CD14-positive monocyte (primary cell): ENCODE measurements around the gene ATP2A1. TPM values are rescaled to one million over a fixed set of nuclear protein-coding genes. Genes with fewer than 3 reads are reported as not detected.

Source experiments
- DNase-seq, 3 donors: peaks; one replicate each; pipeline ENCODE4 v3.0.0-alpha.2; 2011 to 2022
- H2AFZ ChIP-seq: 2 replicates; pipeline ENCODE4 v1.6.0; 2012; ENCODE audit warnings: mild to moderate bottlenecking, low read depth, low read length, inconsistent platforms; ENCODE audit not compliant: insufficient read depth, poor library complexity, severe bottlenecking
- H3K27ac ChIP-seq, 2 donors: 1 replicate in 1 of 2; 2 replicates in 1 of 2; pipeline ENCODE4 v1.5.1; 2012 to 2013; ENCODE audit warnings: low read length in 2 of 2, control low read depth in 1 of 2, inconsistent platforms in 1 of 2, low read depth in 1 of 2, mild to moderate bottlenecking in 1 of 2
- H3K27me3 ChIP-seq, 2 donors: one replicate each; pipeline versions ENCODE4 v1.6.0 to v1.6.1; 2011 to 2013; ENCODE audit warnings: low read length in 2 of 2; ENCODE audit not compliant: control insufficient read depth in 2 of 2, insufficient read depth in 2 of 2
- H3K36me3 ChIP-seq, 2 donors: replicated peaks in 1 of 2; 1 replicate in 1 of 2; 2 replicates in 1 of 2; pipeline versions ENCODE4 v1.5.1 to v1.6.1; 2012 to 2013; ENCODE audit warnings: low read length in 2 of 2, control low read depth in 1 of 2, inconsistent platforms in 1 of 2, mild to moderate bottlenecking in 1 of 2; ENCODE audit not compliant: insufficient read depth in 2 of 2, control insufficient read depth in 1 of 2
- H3K4me1 ChIP-seq, 2 donors: 1 replicate in 1 of 2; 2 replicates in 1 of 2; pipeline versions ENCODE4 v1.5.1 to v1.6.1; 2012 to 2013; ENCODE audit warnings: low read length in 2 of 2, control low read depth in 1 of 2, inconsistent platforms in 1 of 2, mild to moderate bottlenecking in 1 of 2, moderate library complexity in 1 of 2; ENCODE audit not compliant: insufficient read depth in 2 of 2, control insufficient read depth in 1 of 2
- H3K4me2 ChIP-seq: replicated peaks from 2 replicates; pipeline ENCODE3; 2012; ENCODE audit warnings: low read length, moderate library complexity, mild to moderate bottlenecking; ENCODE audit not compliant: poor library complexity, severe bottlenecking; ENCODE audit errors: extremely low read depth
- H3K4me3 ChIP-seq, 3 experiments: fragments of 200-600 bp in 1 of 3; sonication (generic) in 1 of 3; replicated peaks in 1 of 3; 1 replicate in 2 of 3; 2 replicates in 1 of 3; pipeline ENCODE4 v1.5.1; 2011 to 2013; ENCODE audit warnings: low read length in 3 of 3, mild to moderate bottlenecking in 3 of 3, control low read depth in 2 of 3, low read depth in 2 of 3, inconsistent platforms in 1 of 3, moderate library complexity in 1 of 3
- H3K79me2 ChIP-seq: 2 replicates; pipeline ENCODE4 v1.6.0; 2012; ENCODE audit warnings: mild to moderate bottlenecking, control low read depth, inconsistent platforms, low read length, moderate library complexity; ENCODE audit not compliant: insufficient read depth
- H3K9ac ChIP-seq: 2 replicates; pipeline ENCODE4 v1.6.0; 2017; ENCODE audit warnings: low read length, mild to moderate bottlenecking; ENCODE audit not compliant: insufficient read depth, poor library complexity, severe bottlenecking
- H3K9me3 ChIP-seq, 2 donors: replicated peaks in 1 of 2; 1 replicate in 1 of 2; 2 replicates in 1 of 2; pipeline versions ENCODE4 v1.5.1 to v1.6.1; 2012 to 2013; ENCODE audit warnings: low read length in 2 of 2, control low read depth in 1 of 2; ENCODE audit not compliant: control insufficient read depth in 1 of 2, insufficient read depth in 1 of 2
- H4K20me1 ChIP-seq: 2 replicates; pipeline ENCODE4 v1.6.0; 2012; ENCODE audit warnings: mild to moderate bottlenecking, low read length, control low read depth, moderate library complexity; ENCODE audit not compliant: insufficient read depth
- H3K27ac Mint-ChIP-seq, 7 donors: one replicate each; pipeline ENCODE4 v1.8.0; 2020; ENCODE audit warnings: mild to moderate bottlenecking in 7 of 7, mixed read lengths in 7 of 7, moderate library complexity in 6 of 7, inconsistent platforms in 2 of 7
- H3K27me3 Mint-ChIP-seq, 3 donors: one replicate each; pipeline ENCODE4 v1.8.0; 2021 to 2022; ENCODE audit warnings: low read depth in 3 of 3, mild to moderate bottlenecking in 3 of 3, mixed read lengths in 3 of 3, moderate library complexity in 3 of 3, inconsistent platforms in 1 of 3
- H3K36me3 Mint-ChIP-seq, 2 donors: one replicate each; pipeline ENCODE4 v1.8.0; 2020; ENCODE audit warnings: mixed read lengths in 2 of 2, inconsistent platforms in 1 of 2, mild to moderate bottlenecking in 1 of 2
- H3K4me1 Mint-ChIP-seq: one replicate; pipeline ENCODE4 v1.8.0; 2020; ENCODE audit warnings: mild to moderate bottlenecking, mixed read lengths
- H3K4me3 Mint-ChIP-seq, 2 donors: one replicate each; pipeline ENCODE4 v1.8.0; 2020; ENCODE audit warnings: mild to moderate bottlenecking in 2 of 2, mixed read lengths in 2 of 2, moderate library complexity in 1 of 2
- H3K9me3 Mint-ChIP-seq, 7 donors: one replicate each; pipeline ENCODE4 v1.8.0; 2020 to 2022; ENCODE audit warnings: mixed read lengths in 7 of 7, mild to moderate bottlenecking in 6 of 7, moderate library complexity in 6 of 7, inconsistent platforms in 2 of 7
- WGBS: methylation state at CpG from one replicate; pipeline ENCODE4 v1.1.5; 2013; ENCODE audit warnings: missing lambda C conversion rate; ENCODE audit not compliant: insufficient coverage; 5-methylcytosine and 5-hydroxymethylcytosine counted together
- intact Hi-C, 2 donors: fragments of 100-400 bp; cut with micrococcal nuclease; formaldehyde crosslinking; loops; one replicate each; pipeline versions ENCODE4 v1.15.0 to v1.15.1; 2023
- polyA minus RNA-seq: library from RNA; depleted of rRNA, polyadenylated mRNA; stranded (reverse); fragments of >200 nt; gene quantifications from 2 replicates; pipeline ENCODE4 v1.2.3, GENCODE V29; 2012
- polyA plus RNA-seq, 3 donors: library from polyadenylated mRNA; depleted of rRNA in 1 of 3; unstranded in 2 of 3; stranded (reverse) in 1 of 3; fragments of 300-500 nt in 2 of 3; fragments of >200 nt in 1 of 3; fragmentation: Illumina TruSeq in 2 of 3; gene quantifications; 1 replicate in 2 of 3; 2 replicates in 1 of 3; pipeline ENCODE4 v1.2.3, GENCODE V29; 2012 to 2021
- total RNA-seq, 12 experiments: library from RNA in 1 of 12; stranded (reverse) in 1 of 12; fragments of 120-200 nt in 1 of 12; gene quantifications; one replicate each; pipeline ENCODE4 v1.2.4 and lab custom pipeline; 2013 to 2026; ENCODE audit warnings: mixed read lengths in 6 of 12, inconsistent platforms in 1 of 12
- TF ChIP-seq, protein P1 (sequence below): fragments of 200-600 bp; IDR thresholded peaks from one replicate; pipeline ENCODE4 v1.8.0; 2022; ENCODE audit warnings: antibody characterized with exemption, mild to moderate bottlenecking

ATP2A1 gene
- total RNA-seq (2013): 0.19 TPM
- polyA plus RNA-seq: under 1 TPM in 1 of 3 donors, not detected in 2; 0.57 TPM
- polyA minus RNA-seq: under 0.01 and 0.16 TPM in 2 replicates
- total RNA-seq (lab: John Stamatoyannopoulos, UW): 0 to 2.0 (median 0.83) reads per million in 11 experiments

DNA sequence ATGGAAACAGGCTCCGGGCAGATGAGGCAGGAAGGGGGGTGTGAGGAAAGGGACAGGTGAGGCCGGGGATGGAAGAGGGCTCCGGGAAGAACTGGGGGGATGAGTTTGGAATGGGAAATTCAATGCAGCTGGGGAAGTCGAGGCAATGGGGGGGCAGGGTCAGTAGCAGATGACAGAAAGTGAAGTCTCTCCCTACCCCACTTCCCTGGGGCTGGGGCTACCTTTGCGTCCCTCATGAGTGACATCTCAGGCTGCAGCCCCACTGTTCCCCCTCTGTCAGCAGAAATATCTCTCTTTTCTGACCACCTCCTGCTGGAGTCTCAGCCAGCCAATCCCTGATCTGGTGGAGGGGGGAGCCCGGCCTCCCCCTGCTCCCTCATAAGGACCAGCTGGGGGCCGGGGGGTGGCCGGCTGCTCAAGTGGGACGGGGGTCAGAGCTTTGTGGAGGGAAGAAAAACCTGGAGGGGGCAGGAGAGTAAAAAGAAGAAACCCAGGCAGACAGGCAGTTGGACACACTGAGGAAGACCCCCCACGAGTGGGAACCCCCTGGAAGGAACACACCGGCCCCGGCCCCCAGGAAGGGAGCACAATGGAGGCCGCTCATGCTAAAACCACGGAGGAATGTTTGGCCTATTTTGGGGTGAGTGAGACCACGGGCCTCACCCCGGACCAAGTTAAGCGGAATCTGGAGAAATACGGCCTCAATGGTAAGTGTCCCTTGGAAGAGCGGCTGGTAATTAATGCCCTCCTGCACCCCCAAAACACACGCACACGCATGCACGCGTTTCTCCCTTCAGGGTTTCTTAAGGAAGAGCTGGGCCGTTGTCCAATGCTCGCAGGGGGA is at the start of gene ATP2A1:
Gene ATP2A1, plus strand, starts transcription at position 406 of the 844 bp plus-strand sequence. Its CDS starts 184 bp downstream, at position 590.
- H3K4me1 Mint-ChIP-seq: peaks cover 22% of the 10 kb centered on the region
- Histone ChIP-seq H3K9ac (peak within 1 kb of the TSS; percentile 52), H3K79me2 (no peaks in the 10 kb centered on the region), H3K4me1 (peaks cover 14 to 19% of the 10 kb centered on the region in 2 donors), H3K4me2 (peak within 1 kb of the TSS; percentile 93), H3K36me3 (peaks cover 6 to 13% of the 10 kb centered on the region in 2 donors), H4K20me1 (peaks cover 11% of the 10 kb centered on the region), H2AFZ (peak within 1 kb of the TSS; percentile 99), H3K4me3 (peak within 1 kb of the TSS; percentile 68 to 86 (median 70)), H3K9me3 (no peaks in the 10 kb centered on the region), H3K27me3 (peaks cover 0 to 11% of the 10 kb centered on the region in 2 donors), H3K27ac (no peak within 1 kb of the TSS)
- TF ChIP-seq, protein P1, sequence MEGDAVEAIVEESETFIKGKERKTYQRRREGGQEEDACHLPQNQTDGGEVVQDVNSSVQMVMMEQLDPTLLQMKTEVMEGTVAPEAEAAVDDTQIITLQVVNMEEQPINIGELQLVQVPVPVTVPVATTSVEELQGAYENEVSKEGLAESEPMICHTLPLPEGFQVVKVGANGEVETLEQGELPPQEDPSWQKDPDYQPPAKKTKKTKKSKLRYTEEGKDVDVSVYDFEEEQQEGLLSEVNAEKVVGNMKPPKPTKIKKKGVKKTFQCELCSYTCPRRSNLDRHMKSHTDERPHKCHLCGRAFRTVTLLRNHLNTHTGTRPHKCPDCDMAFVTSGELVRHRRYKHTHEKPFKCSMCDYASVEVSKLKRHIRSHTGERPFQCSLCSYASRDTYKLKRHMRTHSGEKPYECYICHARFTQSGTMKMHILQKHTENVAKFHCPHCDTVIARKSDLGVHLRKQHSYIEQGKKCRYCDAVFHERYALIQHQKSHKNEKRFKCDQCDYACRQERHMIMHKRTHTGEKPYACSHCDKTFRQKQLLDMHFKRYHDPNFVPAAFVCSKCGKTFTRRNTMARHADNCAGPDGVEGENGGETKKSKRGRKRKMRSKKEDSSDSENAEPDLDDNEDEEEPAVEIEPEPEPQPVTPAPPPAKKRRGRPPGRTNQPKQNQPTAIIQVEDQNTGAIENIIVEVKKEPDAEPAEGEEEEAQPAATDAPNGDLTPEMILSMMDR: no peak
- WGBS: 77% methylated on average over 12 of the region's 25 CpGs
- H3K27me3 Mint-ChIP-seq: peaks cover 16 to 26% (median 19%) of the 10 kb centered on the region in 3 donors
- H3K36me3 Mint-ChIP-seq: peaks cover 6 to 14% of the 10 kb centered on the region in 2 donors
- H3K27ac Mint-ChIP-seq: peak within 1 kb of the TSS in 3 of 7 donors; percentile 9 to 78 (median 42)
- intact Hi-C loops: no loop called here
- H3K4me3 Mint-ChIP-seq: peak within 1 kb of the TSS; percentile 86 to 94
- no peak for DNase-seq
- H3K9me3 Mint-ChIP-seq: peaks cover 0 to 3% (median 0%) of the 10 kb centered on the region in 7 donors

DNA sequence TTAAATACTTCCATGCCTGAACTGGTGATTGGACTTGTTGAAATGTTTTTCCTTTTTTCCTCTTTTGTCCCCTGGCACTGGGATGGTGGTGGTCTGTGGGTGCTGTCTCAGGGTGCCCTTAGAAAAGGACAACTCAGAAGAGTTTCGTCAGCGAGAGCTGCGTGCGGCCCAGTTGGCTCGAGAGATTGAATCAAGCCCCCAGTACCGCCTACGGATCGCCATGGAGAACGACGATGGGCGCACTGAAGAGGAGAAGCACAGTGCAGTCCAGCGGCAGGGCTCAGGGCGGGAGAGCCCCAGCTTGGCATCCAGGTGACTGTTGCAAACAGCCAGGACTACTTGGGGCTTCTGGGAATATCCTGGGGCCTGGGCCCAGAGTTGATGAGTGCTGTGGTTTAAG is 48.5 kb upstream of the ATP2A1 start:
- intact Hi-C loops: no loop called here
- no peak overlapping the region for H3K27ac ChIP-seq
- H3K27me3 ChIP-seq: no peaks in the 10 kb centered on the region
- H3K4me1 ChIP-seq: peaks cover 3 to 5% of the 10 kb centered on the region in 2 donors
- H3K9me3 ChIP-seq: no peaks in the 10 kb centered on the region
- H3K4me2 ChIP-seq: no peak overlapping the region
- Mint-ChIP-seq H3K36me3 (peaks cover 94 to 96% of the 10 kb centered on the region in 2 donors), H3K27ac (peak overlapping the region in 2 of 7 donors; percentile 30 to 74), H3K9me3 (peaks cover 0 to 1% (median 0%) of the 10 kb centered on the region in 7 donors), H3K4me3 (no peak overlapping the region), H3K27me3 (peaks cover 0 to 1% (median 0%) of the 10 kb centered on the region in 3 donors), H3K4me1 (peaks cover under 1% of the 10 kb centered on the region)
- over 99% methylated on average over 13 of the region's 13 CpGs for WGBS
- H3K4me3 ChIP-seq: no peak overlapping the region
- H2AFZ ChIP-seq: no peak overlapping the region
- peaks cover 98% of the 10 kb centered on the region for H4K20me1 ChIP-seq
- H3K36me3 ChIP-seq: peaks cover 93 to 98% of the 10 kb centered on the region in 2 donors
- no peak overlapping the region for H3K9ac ChIP-seq
- DNase-seq: no peak
- peaks cover 57% of the 10 kb centered on the region for H3K79me2 ChIP-seq
- TF ChIP-seq, protein P1: no peak
